ENCODE measurements around the gene RND1. TPM values are rescaled to one million over a fixed set of nuclear protein-coding genes. Genes with fewer than 3 reads are reported as not detected.

The RND1 gene
- total RNA-seq, 1 experiment from 2014 or later, result 2.7 TPM

GRCh38 chr12:48815126-48816110 is 50.3 kb downstream of the RND1 start:
- no peak for TF ChIP-seq EZH2 (IDR thresholded peaks at IDR 0.05; ENCODE audit: low read depth)
- TF ChIP-seq, protein P1, sequence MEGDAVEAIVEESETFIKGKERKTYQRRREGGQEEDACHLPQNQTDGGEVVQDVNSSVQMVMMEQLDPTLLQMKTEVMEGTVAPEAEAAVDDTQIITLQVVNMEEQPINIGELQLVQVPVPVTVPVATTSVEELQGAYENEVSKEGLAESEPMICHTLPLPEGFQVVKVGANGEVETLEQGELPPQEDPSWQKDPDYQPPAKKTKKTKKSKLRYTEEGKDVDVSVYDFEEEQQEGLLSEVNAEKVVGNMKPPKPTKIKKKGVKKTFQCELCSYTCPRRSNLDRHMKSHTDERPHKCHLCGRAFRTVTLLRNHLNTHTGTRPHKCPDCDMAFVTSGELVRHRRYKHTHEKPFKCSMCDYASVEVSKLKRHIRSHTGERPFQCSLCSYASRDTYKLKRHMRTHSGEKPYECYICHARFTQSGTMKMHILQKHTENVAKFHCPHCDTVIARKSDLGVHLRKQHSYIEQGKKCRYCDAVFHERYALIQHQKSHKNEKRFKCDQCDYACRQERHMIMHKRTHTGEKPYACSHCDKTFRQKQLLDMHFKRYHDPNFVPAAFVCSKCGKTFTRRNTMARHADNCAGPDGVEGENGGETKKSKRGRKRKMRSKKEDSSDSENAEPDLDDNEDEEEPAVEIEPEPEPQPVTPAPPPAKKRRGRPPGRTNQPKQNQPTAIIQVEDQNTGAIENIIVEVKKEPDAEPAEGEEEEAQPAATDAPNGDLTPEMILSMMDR (conservative IDR thresholded peaks at IDR 0.05), result no peak
- no peaks in the 10 kb centered on the region for H3K9me3 ChIP-seq (ENCODE audit: insufficient read depth, low read depth)
- H3K27ac ChIP-seq, result 0 out of 2 replicates have a peak overlapping the region, but pooled peaks have one; percentile 2
- no TSS peak for BruUV-seq (replicated peaks)
- no peaks in the 10 kb centered on the region for H3K9me2 ChIP-seq (ENCODE audit: insufficient read depth)
- H3K27me3 ChIP-seq (ENCODE audit: insufficient read depth, low read depth), result no peaks in the 10 kb centered on the region
- intact Hi-C loops (cut with micrococcal nuclease; ENCODE audit: unreplicated experiment), result loop anchor here (5.0 kb wide), 2 partner anchors 37 to 182 kb away; partner anchors contain the start of genes DDN and DDX23
- H3K4me2 ChIP-seq, result peak overlapping the region; percentile 90
- peaks cover 9% of the 10 kb centered on the region; the same call in 1 of the 2 replicates for H3F3A ChIP-seq (ENCODE audit: insufficient read depth, low read depth)
- H3K4me3 ChIP-seq, result peak overlapping the region; percentile 72
- H2AFZ ChIP-seq, result peak overlapping the region; percentile 92
- peaks cover 19% of the 10 kb centered on the region for H3K4me1 ChIP-seq (replicated peaks; ENCODE audit: insufficient read depth)
- CTCF ChIA-PET, result interaction anchor here (0.6 to 1.3 kb wide), 10 partner anchors 11 to 1090 kb away, joined by 3 to 10 read pairs (median 4); no protein-coding TSS in a partner anchor
- POLR2A ChIA-PET (ENCODE audit: unreplicated experiment), result interaction anchor here (0.5 to 1.1 kb wide), 5 partner anchors 21 to 203 kb away, joined by 3 to 6 read pairs (median 5); no protein-coding TSS in a partner anchor
- no peaks in the 10 kb centered on the region for H4K20me1 ChIP-seq (ENCODE audit: insufficient read depth)
- no peaks in the 10 kb centered on the region for H3K36me3 ChIP-seq (ENCODE audit: low read depth)
- DNase-seq, result peak; percentile 66 to 77
- H3K79me2 ChIP-seq (ENCODE audit: low read depth), result no peaks in the 10 kb centered on the region

DNA sequence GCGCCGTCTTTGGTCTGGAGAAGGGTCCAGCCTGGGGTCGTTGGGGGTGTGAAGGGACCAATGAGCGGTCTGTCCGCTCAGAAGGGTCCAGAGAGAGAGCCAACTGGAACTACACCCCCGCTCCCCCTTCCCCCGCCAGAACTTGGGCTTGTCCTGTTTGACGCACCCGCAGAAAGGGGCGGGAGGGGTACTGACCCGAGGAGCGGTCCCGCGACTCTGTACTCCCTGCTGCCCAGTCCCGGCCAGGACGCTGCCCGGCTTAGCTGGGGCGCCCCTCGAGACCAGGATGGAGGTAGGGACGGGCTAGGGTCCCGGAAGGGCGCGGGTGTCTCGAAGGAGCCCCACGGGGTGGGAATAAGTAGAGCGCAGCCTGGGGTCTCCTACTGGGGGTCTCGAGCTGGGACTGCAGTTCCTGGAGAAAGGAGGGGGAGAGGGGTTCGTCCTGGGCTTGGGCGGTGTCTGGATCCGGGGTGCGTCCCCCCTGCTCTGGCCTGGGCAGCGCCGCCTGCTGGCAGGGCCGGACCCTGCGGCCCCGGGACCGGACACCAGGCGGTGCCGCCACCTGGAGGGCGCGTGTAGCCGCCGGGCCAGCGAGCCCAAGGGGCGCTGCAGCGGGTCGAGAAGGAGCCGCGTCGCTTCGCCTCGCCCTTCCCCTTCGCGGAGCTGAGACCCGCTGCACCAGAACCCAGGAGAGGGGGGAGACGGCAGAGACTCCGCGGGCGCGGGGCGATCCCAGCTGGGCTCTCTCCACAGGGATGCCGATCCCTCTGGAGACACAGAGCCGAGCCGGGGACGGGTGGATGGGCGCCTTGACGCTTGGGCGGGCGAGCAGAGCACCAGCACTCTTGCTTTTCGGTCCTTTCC is 51.2 kb downstream of the RND1 start:
- Histone ChIP-seq H3K4me2 (peak overlapping the region; percentile 90), H3K4me3 (peak overlapping the region; percentile 72), H3F3A (ENCODE audit: insufficient read depth, low read depth) (peaks cover 9% of the 10 kb centered on the region; the same call in 1 of the 2 replicates), H4K20me1 (ENCODE audit: insufficient read depth) (no peaks in the 10 kb centered on the region), H3K36me3 (ENCODE audit: low read depth) (no peaks in the 10 kb centered on the region), H3K79me2 (ENCODE audit: low read depth) (no peaks in the 10 kb centered on the region), H3K27me3 (ENCODE audit: insufficient read depth, low read depth) (no peaks in the 10 kb centered on the region), H3K4me1 (replicated peaks; ENCODE audit: insufficient read depth) (peaks cover 19% of the 10 kb centered on the region), H2AFZ (peak overlapping the region; percentile 92), H3K9me3 (ENCODE audit: insufficient read depth, low read depth) (no peaks in the 10 kb centered on the region), H3K9me2 (ENCODE audit: insufficient read depth) (no peaks in the 10 kb centered on the region), H3K27ac (0 out of 2 replicates have a peak overlapping the region, but pooled peaks have one; percentile 2)
- POLR2A ChIA-PET (ENCODE audit: unreplicated experiment), result interaction anchor here (0.6 to 1.1 kb wide), 4 partner anchors 20 to 69 kb away, joined by 3 to 6 read pairs (median 4); no protein-coding TSS in a partner anchor
- CTCF ChIA-PET, result interaction anchor here (0.6 to 1.3 kb wide), 9 partner anchors 12 to 877 kb away, joined by 3 to 10 read pairs (median 5); no protein-coding TSS in a partner anchor
- intact Hi-C loops (cut with micrococcal nuclease; ENCODE audit: unreplicated experiment), result loop anchor here (5.0 kb wide), 2 partner anchors 38 to 183 kb away; partner anchors contain the start of genes DDN and DDX23
- BruUV-seq (replicated peaks), result TSS peak; percentile 20
- DNase-seq, result peak; percentile 46 to 88
- no peak for TF ChIP-seq EZH2 (IDR thresholded peaks at IDR 0.05; ENCODE audit: low read depth)
- TF ChIP-seq, protein P1 (conservative IDR thresholded peaks at IDR 0.05), result peak; percentile 89

Measured in PC-9 (cell line).